A673 (cell line): ENCODE measurements around the gene AK2.

Experiments
- CTCF ChIP-seq: fragments of 300-800, 200-600 bp; sonication (generic); conservative IDR thresholded peaks from 2 replicates; pipeline ENCODE4 v1.5.1; 2017; ENCODE audit warnings: low read depth, mild to moderate bottlenecking, antibody characterized with exemption, low read length, moderate library complexity, mixed read lengths
- EZH2 ChIP-seq: fragments of 200-600 bp; sonication (generic); IDR thresholded peaks from 2 replicates; pipeline ENCODE4 v1.6.1; 2017; ENCODE audit warnings: borderline replicate concordance, low read depth, mild to moderate bottlenecking, mixed read lengths, antibody characterized with exemption, low read length; ENCODE audit not compliant: poor library complexity, severe bottlenecking

GRCh38 chr1:33045246-33045645 lies 8.6 kb upstream of the AK2 start:
- no peak for TF ChIP-seq CTCF
- TF ChIP-seq EZH2 = no peak
